ENCODE measurements around the gene LCMT1. TPM values are rescaled to one million over a fixed set of nuclear protein-coding genes. Genes with fewer than 3 reads are reported as not detected.
A peak's percentile ranks its signal among the peaks of the same experiment; 100 is the strongest.

LCMT1 gene
- total and polyA plus RNA-seq, 9 of the 15 experiments (the other 6 are each of a cell fraction or from before 2014, with no cell fraction given), result 20.0 to 42.8 (median 32.3) TPM

- TF ChIP-seq ZBTB2 (IDR thresholded peaks at IDR 0.05) (no peak), ZNF395 (CRISPR knock-in tag; IDR thresholded peaks at IDR 0.05) (no peak), IFI16 (CRISPR knock-in tag; IDR thresholded peaks at IDR 0.05) (no peak), CBFA2T2 (conservative IDR thresholded peaks at IDR 0.05) (no peak), ZNF583 (CRISPR knock-in tag; IDR thresholded peaks at IDR 0.05) (no peak), MNT (conservative IDR thresholded peaks at IDR 0.05) (peak; percentile 69 to 84), SNIP1 (IDR thresholded peaks at IDR 0.05; ENCODE audit: low read depth) (no peak), ELK3 (CRISPR knock-in tag; IDR thresholded peaks at IDR 0.05) (no peak), FOXK2 (conservative IDR thresholded peaks at IDR 0.05 in 1 of 2, IDR thresholded peaks at IDR 0.05 in 1 of 2; ENCODE audit: low read depth in 2 of 2) (peak; percentile 74 to 86), HDAC2 (IDR thresholded peaks at IDR 0.05) (peak; percentile 55; the same call in 1 of the 2 replicates), CGGBP1 (CRISPR knock-in tag; IDR thresholded peaks at IDR 0.05) (no peak), ZNF41 (CRISPR knock-in tag; conservative IDR thresholded peaks at IDR 0.05) (no peak), HSF4 (CRISPR knock-in tag; IDR thresholded peaks at IDR 0.05; ENCODE audit: borderline replicate concordance) (no peak), ZC3H8 (IDR thresholded peaks at IDR 0.05) (no peak), EGR1 (conservative IDR thresholded peaks at IDR 0.05) (peak; percentile 99), NCOA6 (IDR thresholded peaks at IDR 0.05) (no peak), HMGN3 (IDR thresholded peaks at IDR 0.05; ENCODE audit: borderline replicate concordance, extremely low read depth, insufficient read length, low read depth, low read length) (peak; percentile 50), DDX20 (tag; IDR thresholded peaks at IDR 0.05; ENCODE audit: low read depth) (no peak), ZNF77 (CRISPR knock-in tag; IDR thresholded peaks at IDR 0.05) (no peak), TEAD2 (tag; IDR thresholded peaks at IDR 0.05) (no peak), CHAMP1 (IDR thresholded peaks at IDR 0.05) (no peak)
These were observed at the start of gene LCMT1 (continued) for GRCh38 chr16:25111403-25112166.

All from K562 (cell line).